HG03095 (cell line): Measurements from ENCODE around the gene SLC28A3.

Source experiments
- ATAC-seq: cut with Tn5 transposase; IDR thresholded peaks from one replicate; pipeline ENCODE4 v1.9.1; 2021; ENCODE audit warnings: moderate library complexity; ENCODE audit not compliant: unreplicated experiment

The SLC28A3 gene

GRCh38 chr9:84349671-84350070 lies 9.1 kb upstream of the SLC28A3 start:
- ATAC-seq, result no peak

GRCh38 chr9:84343111-84343521 lies 2.6 kb upstream of the SLC28A3 start:
- ATAC-seq, result no peak

- no peak for ATAC-seq
These were observed 596 bp downstream of the SLC28A3 start for GRCh38 chr9:84339962-84340361.

- ATAC-seq, result no peak
These were observed 1.1 kb downstream of the SLC28A3 start for GRCh38 chr9:84339503-84339902.

- ATAC-seq, result no peak
These were observed 1.8 kb downstream of the SLC28A3 start for GRCh38 chr9:84338792-84339191.

DNA sequence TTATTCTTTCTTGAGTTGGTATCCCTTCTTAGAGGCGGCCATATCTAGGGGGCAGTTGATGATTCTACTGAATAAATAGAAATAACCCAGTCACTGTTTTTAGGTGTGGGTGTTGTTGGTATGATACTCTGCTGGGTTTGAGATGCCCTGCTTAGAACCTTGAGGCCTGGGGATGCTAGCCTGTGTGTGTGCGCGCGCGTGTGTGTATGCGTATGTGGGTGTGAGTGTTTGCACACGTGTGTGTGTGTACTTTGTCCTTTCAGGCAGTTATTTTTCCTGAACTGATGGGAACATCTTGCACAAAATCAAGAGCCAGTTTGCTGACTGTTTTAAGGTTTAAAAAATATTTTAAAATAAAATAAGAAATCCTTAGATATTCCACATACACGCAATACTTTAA lies 3.3 kb downstream of the SLC28A3 start:
- ATAC-seq, result no peak

GRCh38 chr9:84331119-84331809 lies 9.3 kb downstream of the SLC28A3 start:
- no peak for ATAC-seq

GRCh38 chr9:84330246-84330645 lies 10.3 kb downstream of the SLC28A3 start:
- no peak for ATAC-seq

DNA sequence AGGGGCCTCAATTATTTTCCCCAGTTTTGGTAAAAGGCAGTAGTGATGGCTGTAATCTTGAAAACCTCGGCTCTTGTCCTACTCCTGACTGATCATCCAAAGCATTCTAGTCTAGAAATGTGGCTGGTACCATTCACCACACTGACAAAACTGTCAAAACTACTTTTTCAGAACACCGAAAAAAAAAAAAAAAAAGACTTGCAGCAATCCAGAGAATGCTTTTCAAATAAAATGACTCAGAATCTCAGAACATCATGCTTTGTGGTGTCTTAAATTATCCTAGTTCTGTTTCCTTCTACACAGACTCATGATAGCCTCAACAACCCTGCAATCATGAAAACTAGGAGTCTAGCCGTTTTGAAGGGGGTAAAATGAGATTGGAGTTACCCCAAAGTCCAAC lies 13.4 kb downstream of the SLC28A3 start:
- no peak for ATAC-seq

DNA sequence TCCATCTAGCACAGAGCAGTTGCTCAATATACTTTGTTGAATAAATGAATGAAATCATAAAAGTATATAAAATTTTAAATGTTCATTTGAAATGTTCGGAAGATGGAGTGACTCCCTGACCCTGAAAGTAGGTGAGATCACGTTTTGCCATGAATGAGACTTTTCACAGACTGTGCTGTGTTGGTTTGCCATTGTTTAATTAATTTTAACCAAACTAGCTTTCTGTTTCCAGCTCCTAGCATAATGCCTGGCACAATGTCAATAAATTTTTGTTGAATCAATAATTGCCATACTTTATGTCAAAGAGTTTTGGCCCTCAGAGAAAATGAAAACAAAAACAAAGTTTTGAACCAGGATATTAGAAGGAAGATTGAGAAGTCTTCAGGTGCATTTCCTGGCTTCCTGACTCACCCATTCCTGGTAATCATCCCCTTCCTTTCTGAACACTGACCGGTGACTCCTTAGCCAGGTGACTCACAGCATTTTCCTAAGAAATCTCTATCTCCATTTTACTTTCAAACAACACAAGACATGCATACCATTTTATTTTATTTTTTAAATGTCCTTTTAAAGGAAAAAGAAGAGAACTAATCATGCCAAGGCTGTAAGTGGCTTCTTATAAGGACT lies 15.1 kb downstream of the SLC28A3 start:
- ATAC-seq, result no peak

DNA sequence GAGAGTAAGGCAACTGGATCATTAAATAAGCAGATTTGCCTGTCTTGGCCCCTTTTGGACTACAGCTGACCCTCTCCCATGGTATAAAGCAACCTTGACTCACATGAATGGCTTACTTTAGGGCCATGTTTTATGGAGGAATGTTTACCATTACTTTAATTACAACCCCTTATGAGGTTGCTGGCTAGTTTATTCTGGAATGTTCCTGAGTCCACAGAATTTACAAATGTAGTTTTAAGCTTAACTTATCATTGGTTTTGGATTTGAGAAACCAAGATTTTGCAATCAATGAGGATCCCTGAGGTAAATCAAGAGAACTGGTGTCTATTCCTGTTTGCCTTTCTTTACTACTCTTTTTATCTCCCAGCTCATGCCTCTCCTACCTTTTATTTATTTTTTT lies 15.7 kb downstream of the SLC28A3 start:
- no peak for ATAC-seq

GRCh38 chr9:84323858-84324257 lies 16.7 kb downstream of the SLC28A3 start:
- ATAC-seq, result no peak

- no peak for ATAC-seq
These were observed 17.7 kb downstream of the SLC28A3 start for GRCh38 chr9:84322828-84323227.

- ATAC-seq, result no peak
These were observed 20.3 kb downstream of the SLC28A3 start for GRCh38 chr9:84320231-84320630.

GRCh38 chr9:84319632-84320031 lies 20.9 kb downstream of the SLC28A3 start:
- no peak for ATAC-seq

- ATAC-seq, result no peak
These were observed 21.6 kb downstream of the SLC28A3 start for GRCh38 chr9:84318981-84319380.

DNA sequence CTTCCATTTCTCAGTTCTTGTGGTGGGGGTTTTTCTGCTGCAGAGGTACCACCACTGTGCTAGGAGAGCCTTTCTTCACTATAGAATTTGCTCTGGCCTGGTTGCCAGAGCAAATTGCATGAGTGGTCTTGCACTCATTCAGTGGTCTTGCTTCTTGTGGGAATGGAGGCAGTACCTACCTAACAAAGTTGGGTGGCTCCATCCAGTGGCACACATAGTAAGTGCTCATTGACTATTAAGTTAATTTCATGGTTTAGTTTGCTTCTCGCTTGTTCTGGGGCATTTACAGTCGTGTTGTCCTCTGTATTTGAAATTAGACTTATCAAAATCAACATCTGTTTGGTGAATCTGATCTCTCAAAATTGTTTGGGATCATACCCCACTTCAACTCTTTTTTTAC lies 23.0 kb downstream of the SLC28A3 start:
- ATAC-seq, result no peak

DNA sequence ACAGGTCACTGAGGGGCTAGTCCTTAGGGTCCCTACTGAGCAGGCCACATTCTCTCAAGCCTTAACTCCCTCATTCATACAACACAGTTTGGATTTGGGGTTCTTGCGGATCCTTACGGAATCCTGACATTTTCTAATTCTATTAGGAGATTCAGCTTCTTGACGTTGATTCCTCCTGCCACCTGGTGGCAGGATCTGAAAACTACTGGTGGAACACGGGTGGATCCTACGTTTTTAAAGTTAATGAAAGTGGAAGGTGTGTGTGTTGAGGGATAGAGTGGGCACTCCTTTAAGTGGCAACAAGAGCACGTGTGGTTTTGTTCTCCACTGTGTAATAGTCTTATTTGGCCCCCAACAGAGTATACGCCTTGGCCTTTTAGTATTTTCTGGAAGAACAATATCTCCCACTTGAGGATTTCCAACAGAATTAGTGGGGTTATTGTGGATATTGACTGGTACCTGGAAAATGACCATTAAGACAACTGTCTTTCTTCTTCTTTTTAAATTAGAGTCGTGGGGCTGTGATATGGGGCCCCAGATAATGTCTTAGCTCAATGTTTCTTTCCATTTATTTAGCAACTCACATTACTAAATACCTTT lies 25.2 kb downstream of the SLC28A3 start:
- peak; percentile 60 for ATAC-seq

GRCh38 chr9:84314306-84314705 lies 26.3 kb downstream of the SLC28A3 start:
- ATAC-seq, result no peak

DNA sequence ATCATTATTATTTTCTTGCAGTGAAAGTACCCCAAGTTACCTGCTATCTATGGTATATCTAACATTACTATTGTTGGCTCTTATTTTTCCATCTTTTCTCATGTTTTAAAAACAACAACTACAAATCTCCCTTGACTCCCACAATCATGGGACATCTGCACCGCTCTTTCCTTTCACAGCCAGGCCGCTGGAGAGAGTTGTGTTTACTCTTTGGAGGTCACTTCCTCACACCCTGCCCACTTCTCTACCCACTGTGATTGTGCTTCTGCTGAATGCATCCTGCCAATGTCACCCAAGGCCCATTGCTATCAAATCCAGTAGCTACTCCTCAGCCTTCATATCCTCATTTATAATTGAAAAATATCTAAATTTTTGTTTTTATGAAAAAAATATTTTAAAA lies 29.7 kb downstream of the SLC28A3 start:
- ATAC-seq, result no peak

DNA sequence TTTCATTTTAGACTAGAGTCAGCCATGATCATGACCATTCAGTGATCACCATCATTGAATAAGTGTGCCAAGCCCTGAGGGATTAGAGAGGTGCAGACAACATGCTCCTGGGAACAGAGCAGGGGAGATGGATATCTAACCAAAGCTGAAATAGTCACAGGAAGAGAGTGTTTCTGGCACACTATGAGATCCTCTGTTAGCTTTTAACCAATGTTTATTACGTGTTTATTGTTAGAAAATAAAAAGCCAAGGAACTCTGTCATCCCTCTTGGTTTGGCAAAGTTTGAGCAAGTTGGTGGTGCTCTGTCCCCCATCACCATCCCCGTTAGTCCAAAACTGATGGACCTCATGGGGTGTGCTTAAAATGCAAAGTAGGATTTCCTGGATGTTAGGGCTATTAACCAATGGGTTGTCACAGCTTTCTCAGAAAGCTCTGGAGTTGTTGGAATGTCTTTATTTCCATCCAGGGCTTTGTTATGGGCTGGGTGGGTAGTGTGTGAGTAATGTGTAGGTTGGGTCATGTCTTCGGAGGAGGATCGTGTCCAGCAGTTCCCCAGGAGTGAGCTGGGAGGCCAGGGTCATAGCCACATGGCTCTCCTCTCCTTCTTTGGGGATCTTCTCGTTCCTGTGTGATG lies 34.9 kb downstream of the SLC28A3 start:
- ATAC-seq, result no peak

DNA sequence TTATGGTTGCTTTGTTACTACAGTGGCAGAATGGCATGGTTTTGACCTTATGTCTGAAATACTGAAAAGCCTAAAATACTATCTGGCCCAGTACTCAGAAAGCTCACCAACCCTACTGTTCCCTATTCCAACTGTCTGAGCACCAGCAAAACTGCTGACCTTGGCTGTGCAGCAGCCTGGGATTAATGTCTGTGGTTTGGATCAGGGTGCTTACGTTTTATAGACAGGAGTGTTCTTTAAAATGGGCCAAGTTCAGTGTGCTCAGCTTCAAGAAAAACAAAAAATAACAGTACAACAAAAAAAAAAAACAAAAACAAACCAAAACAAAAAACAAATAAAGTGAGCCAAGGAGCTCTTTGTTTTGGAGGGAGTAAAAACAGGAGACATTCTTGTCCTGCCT lies 36.4 kb downstream of the SLC28A3 start:
- no peak for ATAC-seq
